GM18502 (cell line): Measurements from ENCODE around the gene SH2D5.

Source experiments
- ATAC-seq: cut with Tn5 transposase; IDR thresholded peaks from one replicate; pipeline ENCODE4 v1.9.1; 2021; ENCODE audit warnings: mild to moderate bottlenecking; ENCODE audit not compliant: unreplicated experiment, poor library complexity

Gene SH2D5

DNA sequence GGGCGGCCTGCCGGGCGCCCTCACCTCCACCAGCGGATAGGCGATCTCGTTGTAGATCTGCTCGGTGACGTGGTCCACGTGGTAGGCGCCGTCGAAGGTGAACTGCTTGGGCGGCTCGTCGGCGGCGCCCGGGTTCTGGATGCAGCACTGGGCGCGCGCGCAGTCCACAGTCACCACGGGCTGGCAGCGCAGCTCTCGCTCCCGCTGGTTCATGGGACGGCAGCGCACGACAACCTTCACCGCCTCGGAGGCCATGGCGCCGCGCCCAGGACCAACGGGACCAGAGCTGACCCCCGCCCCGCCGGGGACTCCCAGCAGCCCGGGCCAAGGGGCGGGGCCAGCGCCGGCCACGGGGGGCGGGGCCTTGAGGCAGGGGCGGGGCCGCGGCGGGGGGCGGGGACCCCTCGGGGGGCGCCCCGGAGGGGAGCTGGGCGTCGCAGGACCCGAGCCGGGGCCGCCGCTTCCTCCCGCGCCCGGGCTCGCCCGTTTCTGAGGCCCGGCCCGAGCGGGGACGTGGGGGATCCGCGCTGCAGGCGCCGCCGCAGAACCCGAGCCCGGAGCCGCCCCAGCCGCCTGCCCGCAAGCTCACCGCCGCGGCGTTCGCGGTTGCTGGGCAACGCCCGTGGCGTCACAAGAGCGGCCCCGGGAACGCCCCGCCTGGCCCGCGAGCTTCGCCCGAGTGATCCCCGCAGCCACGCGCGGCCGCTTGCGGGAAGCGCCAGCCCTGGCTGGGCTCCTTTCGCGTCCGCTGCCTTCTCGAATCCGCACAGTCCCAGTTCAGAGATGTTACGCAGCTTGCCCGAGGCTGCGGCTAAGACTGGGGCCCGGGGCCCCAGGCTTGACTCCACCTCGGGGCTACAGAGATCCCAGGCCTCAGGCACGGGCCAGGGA lies 14.8 kb downstream of the SH2D5 start, which contains the start of gene KIF17:
Gene KIF17 (minus strand): TSS at position 556 of the 891 bp plus-strand sequence. CDS start 301 bp downstream, at position 255.
- ATAC-seq: no peak

DNA sequence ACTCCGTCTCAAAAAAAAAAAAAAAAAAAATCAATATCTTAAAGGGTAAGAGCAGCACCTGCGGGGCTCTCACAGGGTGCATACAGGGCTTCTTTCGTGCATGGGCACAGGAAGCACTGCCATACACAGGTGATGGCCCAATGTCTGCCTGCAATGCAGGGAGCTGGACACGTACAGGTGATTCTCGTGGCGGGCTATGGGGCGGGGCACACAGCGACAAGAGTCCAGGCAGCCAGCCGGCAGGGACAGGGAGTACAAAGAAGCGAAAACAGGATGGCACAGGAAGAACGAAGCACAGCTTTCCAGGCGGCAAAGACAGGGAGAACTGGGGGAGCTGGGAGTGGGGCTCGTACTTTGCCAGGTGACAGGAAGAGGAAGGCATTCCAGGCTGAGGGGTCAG lies 16.3 kb downstream of the SH2D5 start:
- ATAC-seq: no peak

DNA sequence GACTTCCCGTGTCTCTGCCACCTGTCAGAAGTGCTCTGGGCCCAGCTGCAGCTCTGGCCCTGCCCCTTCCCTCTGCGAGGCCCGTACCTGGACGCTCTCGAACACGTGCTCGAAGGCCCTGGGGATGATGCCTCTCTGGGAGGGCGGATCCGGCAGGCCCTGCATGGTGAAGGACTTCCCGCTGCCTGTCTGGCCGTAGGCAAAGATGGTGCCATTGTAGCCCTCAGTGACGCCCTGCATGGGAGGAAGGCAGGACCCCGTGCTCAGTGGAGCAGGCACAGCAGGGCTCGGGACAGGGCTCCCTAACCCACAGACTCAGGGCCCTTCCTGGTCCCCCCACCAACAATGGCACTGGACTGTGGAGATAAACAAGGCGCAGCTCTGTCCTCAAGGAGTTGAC lies 17.1 kb downstream of the SH2D5 start:
- no peak for ATAC-seq

DNA sequence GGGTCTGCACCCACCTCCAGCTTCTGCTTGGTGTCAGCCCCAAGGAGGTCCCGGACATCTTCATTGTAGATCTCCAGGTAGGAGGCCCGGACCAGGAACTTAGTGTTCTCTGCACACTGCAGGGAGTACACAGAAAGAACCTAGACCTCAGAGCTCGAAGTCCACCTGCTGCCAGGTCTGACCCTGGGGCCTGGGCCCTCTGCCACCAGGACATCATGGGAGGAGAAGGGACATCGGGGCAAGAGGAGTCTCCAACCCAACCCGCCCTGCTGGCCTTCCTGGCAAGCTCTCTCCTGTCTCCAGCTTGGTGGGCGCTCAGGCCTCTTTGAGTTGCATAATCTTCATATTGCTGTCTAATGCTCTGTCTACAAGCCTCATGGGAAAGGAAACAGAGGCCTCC lies 19.1 kb downstream of the SH2D5 start:
- ATAC-seq: no peak

DNA sequence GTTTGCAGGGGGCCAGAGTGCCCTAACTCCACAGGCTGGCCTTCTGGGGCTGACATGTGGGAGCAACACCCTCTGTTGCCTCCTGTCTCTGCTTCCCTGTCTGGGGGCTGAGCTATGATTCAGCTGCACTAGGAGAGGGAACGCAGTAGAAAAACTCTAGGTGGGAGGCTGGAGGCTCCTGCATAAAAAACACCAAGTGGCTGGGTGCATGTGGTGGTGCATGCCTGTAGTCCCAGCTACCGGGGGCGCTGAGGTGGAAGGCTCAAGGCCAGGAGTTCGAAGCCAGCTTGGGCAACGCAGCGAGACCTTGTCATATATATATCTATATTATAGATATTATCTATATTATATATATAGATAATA lies 20.3 kb downstream of the SH2D5 start:
- ATAC-seq: no peak

DNA sequence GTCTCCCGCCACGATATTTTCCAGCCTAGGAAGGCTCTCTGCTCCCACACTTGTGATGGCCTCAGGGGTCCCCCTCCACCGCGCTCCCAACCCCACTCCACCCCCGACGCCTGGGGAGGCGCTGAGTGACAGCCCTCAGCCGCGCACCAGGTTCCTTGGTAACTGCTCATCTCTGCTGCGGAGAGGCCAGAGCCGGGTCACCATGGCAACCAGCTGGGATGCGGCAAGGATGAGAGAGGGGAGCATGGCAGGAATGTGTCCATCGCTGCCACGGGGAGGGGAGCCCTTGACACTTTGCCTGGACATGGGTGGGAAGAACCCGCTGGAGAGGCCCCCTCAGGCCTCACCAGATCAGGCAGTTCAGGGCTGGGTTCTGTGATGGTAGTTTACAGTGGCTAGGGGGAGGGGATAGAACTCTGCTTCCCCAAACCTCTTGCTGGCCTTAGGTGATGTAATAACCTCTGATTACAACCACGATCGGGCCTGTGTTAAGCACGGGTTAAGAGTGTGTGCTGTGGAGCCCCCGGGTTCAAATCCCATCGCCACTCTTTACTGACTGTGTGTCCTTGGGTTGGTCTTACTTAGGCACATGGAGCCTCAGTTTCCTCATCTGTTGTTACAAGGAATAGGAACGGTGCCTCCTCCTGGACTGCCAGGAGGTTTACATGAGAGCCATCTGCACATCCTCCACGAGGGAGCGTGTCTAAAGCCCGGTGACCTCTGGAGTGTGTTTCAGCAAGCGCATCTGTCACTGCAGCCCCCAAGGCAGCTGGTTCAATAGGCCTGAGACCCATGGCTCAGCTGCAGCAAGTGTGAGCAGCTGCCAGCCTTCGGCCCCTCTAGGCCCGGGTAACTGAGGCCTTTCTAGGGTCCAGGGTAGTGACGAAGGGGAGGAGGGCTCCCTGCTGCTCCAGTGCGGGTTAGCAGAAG lies 21.0 kb downstream of the SH2D5 start:
- no peak for ATAC-seq

DNA sequence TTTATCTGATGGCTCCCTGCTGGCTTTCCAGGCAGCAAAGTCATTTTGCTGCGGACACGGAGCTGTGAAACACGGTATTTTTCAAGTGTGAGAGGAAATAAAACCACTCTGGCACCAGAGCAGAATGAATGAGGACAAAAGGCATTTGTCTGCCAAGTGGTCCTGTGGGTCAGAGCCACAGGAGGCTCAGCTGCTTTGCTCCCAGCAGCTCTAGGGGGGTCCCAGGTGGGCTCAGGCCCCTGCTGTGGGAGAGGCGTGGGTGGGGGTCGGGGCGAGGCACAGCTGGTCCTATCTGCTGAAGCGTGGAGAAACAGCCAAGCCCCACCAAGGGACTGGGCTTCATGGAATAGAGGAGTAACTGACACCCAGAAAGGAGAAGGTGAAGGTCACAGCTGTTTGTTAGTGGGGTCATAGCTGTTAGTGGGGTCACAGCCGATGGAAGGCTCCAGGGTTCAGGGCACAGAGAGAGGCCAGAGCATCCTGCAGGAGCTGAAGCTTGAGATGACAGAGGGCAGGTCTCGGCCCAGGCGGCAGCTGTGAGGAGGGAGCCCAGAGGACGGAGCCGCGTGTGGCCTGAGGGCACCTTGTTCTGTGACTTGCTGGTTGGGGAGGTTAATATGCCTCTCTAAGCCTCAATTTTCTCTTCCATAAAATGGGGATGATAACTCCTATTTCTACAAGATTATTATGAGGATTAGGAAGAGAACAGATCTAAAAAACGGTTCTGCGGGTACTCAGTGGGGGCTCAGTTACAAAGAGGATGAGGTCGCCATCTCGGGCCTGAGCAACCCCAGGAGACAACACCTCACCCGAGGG lies 21.8 kb downstream of the SH2D5 start:
- no peak for ATAC-seq

DNA sequence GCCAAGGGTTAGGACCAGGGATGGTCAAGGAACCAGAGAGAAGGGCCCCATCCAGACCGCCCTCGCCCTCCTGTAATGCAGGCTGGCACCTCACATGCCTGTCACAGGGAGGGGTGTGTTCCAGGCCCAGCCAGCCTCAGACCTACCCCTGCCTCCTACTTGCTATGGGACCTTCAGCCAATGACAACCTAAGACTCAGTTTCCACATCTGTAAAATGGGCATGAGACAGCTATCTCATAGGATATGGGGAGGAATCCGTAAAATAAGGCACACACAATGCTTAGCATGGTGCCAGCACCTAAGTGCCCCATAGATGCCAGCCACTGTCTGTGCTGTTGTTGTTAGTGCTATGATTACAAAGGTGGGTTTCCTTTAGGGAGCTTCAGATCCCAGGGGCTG lies 22.6 kb downstream of the SH2D5 start:
- ATAC-seq: no peak

DNA sequence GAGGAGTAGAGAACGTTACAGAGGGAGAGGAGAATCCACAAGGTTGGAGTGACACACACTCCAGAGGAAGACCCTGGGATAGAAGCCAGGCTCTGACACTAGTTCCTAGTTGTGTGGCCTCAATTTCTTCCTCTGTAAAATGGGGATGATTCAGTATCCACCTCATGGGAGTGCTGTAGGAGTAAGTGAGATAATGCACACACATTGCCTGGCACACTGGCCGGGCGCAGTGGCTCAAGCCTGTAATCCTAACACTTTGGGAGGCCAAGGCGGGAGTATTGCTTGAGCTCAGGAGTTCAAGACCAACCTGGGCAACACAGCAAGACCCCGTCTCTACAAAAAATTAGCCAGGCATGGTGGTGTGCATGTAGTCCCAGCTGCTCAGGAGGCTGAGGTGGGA lies 23.6 kb downstream of the SH2D5 start:
- ATAC-seq: no peak

DNA sequence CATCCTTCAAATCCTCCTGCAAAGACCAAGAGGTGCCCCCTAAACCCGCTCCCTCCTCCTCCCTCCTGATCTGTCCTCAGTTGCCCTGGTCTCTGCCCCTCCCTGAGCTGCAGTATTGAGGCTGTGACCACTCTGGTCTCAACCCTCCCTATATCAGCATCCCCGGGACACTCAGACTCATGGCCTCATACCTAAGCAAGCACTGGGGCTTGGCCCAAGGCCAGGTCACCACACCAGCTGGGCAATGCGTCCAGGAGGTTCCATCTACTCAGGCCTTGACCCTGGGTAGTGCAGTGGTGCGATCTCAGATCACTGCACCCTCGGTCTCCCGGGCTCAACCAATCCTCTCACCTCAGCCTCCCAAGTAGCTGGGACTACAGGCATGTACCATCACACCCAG lies 24.4 kb downstream of the SH2D5 start:
- ATAC-seq: no peak

DNA sequence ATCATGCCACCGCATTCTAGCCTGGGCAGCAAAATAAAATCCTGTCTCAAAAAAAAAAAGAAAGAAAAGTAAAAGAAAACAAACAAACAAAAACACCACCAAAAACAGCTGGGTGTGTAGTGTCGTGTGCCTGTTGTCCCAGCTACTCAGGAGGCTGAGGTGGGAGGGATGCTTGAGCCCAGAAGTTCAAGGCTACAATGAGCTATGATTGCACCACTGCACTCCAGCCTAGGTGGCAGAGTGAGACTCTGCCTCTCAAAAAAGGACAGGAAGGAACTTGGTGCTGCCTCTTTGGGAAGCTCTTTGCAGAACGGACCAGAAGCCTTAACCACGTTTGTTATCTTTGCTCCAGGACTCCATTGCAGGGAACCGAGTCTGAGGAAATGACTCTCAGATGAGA lies 25.7 kb downstream of the SH2D5 start:
- ATAC-seq: no peak

DNA sequence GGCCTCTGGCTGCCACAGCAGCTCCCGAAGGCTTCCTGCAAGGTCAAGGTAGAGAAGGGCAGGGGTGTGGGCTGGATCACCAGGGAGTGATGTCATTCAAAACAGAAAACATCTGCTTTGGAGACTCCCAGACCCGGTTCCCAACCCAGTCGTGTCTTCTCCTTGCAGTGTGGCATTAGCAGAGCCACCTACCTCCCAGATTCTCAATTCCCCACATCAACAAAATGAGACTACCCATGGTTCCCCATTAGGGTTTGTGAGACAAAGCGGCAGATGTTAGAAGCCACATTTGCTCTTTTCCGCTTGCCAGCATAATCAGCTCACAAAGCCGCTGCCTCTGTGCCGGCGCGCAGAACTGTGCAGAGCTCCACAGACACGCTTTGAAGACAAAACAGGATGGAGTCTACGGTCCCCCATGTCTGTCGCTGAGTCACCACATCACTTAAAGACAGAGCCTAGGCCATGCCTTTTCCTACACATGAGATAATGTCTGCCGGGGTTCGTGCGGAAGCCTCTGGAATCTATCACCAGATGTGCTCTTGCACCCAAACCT lies 27.2 kb downstream of the SH2D5 start:
- no peak for ATAC-seq

DNA sequence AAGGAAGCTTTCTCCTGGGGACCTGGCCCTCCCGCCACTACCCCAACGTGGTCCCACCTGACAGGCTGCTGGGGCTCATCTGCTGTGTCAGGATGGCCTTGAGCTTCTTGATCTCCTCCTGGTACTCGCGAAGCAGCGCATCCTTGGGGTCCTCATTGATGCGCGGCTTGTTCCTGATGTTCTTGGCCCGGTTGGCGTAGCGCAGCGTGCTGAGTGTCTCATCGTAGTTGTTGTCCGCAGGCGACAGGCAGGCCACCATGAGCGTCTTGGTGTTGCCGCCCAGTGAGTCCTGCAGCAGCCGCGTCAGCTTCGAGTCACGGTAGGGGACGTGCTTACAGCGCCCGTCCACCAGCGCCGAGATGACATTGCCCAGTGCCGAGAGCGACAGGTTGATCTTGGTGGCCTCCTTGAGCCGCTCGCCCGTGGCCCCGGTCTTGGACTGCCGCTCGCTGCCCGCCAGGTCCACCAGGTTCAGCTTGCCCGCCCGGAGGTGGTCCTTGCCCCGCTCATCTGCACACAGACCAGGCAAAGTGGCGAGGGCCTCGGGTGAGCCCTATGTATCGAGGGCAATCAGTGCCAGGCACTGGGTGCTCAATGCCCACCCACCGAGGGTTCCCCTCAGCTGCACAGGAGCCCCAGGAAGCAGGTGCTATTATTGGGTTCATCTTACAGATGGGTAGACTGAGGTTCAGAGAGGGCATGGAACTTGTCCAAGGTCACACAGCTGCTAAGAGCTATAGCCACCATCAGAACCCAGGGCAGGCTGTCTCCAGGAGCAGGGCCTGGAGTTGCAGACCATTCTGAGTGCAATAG lies 27.9 kb downstream of the SH2D5 start:
- ATAC-seq: no peak

DNA sequence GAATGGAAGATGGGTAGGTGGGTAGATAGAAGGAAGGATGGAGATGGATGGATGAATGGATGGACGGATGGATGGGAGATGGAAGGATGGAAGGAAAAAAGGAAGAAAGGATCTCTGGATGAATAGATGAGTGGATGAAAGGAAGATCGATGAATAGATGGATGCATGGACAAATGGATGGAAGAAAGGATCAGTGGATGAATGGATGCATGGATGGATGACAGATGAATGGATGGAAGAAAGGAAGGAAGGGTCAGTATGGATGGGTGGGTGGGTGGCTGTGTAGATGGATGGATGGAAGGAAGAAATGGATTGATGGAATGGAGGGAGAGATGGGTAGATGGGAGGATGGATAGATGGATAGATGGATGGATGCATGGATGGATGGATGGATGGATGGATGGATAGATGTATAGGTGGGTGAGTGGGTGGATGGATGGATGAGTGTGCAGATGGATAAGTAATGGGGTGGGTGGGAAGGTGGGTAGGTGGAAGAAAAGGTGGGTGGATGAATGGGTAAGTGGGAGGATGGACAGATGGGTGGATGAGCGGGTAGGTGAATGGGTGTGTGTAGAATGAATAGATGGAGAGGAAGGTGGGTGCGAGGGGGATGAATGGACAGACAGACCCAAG lies 29.3 kb downstream of the SH2D5 start:
- ATAC-seq: no peak

DNA sequence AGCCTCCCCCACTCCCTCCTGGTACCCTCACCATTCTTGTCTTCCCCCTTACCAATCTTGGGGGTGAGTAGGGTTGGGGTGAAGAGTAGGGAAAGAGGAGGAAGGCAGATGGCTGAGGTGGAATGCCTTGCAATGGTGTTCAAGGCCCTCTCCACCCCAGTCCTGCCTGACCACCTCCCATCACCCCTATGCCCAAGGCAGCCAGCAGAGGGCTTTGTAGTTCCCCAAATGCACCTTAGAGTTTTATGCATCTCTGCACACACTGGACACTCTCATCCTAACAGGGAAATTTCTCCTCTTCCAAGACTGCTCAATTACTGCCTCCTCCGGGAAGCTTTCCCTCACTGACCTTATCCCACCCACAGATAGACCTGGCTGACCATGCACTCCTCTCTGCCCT lies 30.1 kb downstream of the SH2D5 start:
- ATAC-seq: no peak

DNA sequence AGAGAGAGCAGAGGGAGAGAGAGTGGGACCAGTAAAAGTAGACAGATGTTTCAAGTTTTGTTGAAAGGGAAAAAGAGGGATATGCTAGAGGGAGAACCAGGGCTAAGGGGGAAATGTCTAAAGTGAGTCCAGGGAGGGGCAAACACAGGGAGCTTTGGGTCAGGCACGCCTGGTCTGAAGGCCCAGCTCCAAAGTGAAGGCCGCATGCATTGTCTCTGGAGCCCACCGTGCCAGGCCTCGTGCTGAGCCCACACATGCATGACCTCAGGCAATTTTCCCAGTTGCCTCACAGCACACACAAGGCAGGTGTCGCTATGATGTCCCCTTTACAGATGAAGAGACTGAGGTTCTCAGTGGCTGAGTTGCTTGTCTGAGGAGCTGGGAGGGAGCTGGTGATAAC lies 30.7 kb downstream of the SH2D5 start:
- no peak for ATAC-seq

DNA sequence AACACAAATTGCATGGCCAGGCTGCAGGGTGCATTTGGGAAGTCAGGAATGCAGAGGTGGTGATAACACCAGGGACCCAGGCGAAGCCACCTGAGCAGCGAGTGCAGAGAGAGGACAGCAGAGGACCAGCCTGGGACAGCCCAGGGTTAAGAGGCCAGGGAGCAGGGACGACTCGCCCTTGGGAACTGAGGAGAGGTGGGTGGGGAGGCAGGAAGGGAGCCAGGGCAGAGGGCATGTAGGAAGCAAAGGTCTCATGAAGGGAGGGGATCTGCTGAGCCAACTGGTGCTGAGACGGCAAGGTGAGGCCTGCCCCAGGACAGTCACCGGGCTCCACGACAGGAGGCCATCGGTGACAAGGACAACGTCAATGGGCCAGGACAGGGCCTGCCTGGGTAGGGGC lies 31.1 kb downstream of the SH2D5 start:
- no peak for ATAC-seq

DNA sequence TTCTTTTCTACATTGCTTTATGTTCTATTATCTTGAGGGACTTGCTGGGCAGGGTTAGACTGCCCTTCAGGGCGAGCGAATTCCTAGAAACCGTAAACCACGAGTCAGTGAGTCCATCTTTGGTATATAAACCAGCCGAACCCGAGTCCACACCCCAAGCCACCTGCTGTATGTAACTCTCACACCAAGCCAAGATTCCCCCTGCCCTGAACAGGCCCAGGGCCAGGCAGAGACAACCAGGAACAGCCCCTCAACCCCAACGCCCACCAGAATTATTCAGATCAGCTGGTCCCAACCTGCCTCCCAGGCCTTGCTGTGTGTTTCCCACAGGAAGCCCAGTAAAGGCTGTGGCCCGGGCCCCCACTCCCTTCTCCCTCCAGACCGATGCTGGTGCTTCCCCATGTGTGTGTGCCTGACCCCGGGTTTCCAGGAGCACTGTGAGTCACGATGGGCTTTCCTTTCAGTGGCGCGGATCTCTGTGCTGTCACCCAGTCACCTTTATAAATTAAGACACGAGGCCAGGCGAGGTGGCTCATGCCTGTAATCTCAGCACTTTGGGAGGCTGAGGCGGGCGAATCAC lies 31.8 kb downstream of the SH2D5 start:
- ATAC-seq: no peak

DNA sequence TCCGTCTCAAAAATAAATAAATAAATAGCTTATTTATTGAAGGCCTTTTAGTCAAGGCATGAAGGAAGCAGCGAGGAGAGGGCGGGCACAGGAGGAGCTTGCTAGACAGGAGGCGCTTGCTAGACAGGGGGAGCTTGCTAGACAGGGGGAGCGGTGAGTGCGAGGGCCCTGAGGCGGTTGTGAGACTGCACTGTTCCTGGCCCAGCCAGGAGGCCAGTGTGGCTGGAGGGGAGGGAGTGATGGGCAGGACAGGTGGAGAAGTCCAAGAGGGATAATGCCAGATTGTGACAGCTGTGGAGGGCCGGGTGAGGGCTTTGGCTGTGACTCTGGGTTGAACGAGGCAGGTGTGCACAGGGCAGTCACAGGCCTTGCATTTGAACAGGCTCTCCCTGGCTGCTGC lies 32.9 kb downstream of the SH2D5 start:
- ATAC-seq: no peak
